Measurements from ENCODE around the gene RCCD1. TPM values are rescaled to one million over a fixed set of nuclear protein-coding genes. Genes with fewer than 3 reads are reported as not detected.

The RCCD1 gene
- total RNA-seq, 4 donors from 2014 or later: 7.4 to 16.5 (median 11.6) TPM

- Histone ChIP-seq H3K27ac (no peak overlapping the region), H3K4me3 (no peak overlapping the region), H3K4me1 (no peaks in the 10 kb centered on the region), H3K27me3 (no peaks in the 10 kb centered on the region), H3K36me3 (no peaks in the 10 kb centered on the region), H3K9me3 (no peaks in the 10 kb centered on the region)
- TF ChIP-seq CTCF (IDR thresholded peaks at IDR 0.05) (no peak), POLR2A (IDR thresholded peaks at IDR 0.05) (no peak)
- DNase-seq: no peak
- intact Hi-C loops (cut with DNase I; ENCODE audit: low total_unique reads): no loop called here
These were observed 8.1 kb upstream of the RCCD1 start for GRCh38 chr15:90946538-90946937.

- no peak overlapping the region for H3K27ac ChIP-seq
- H3K27me3 ChIP-seq: no peaks in the 10 kb centered on the region
- no peaks in the 10 kb centered on the region for H3K4me1 ChIP-seq
- H3K36me3 ChIP-seq: no peaks in the 10 kb centered on the region
- TF ChIP-seq CTCF (IDR thresholded peaks at IDR 0.05): no peak
- TF ChIP-seq POLR2A (IDR thresholded peaks at IDR 0.05): no peak
- intact Hi-C loops (cut with DNase I; ENCODE audit: low total_unique reads): no loop called here
- H3K4me3 ChIP-seq: no peak overlapping the region
- DNase-seq: no peak
- H3K9me3 ChIP-seq: no peaks in the 10 kb centered on the region
These were observed 7.6 kb upstream of the RCCD1 start for GRCh38 chr15:90946941-90947576.

- H3K36me3 ChIP-seq: no peaks in the 10 kb centered on the region
- H3K4me3 ChIP-seq: no peak overlapping the region
- H3K9me3 ChIP-seq: no peaks in the 10 kb centered on the region
- H3K27ac ChIP-seq: no peak overlapping the region
- DNase-seq: no peak
- no peaks in the 10 kb centered on the region for H3K27me3 ChIP-seq
- TF ChIP-seq POLR2A (IDR thresholded peaks at IDR 0.05) (no peak), CTCF (IDR thresholded peaks at IDR 0.05) (no peak)
- intact Hi-C loops (cut with DNase I; ENCODE audit: low total_unique reads): no loop called here
- H3K4me1 ChIP-seq: no peaks in the 10 kb centered on the region
These were observed 6.9 kb upstream of the RCCD1 start for GRCh38 chr15:90947577-90948357.

- Histone ChIP-seq H3K9me3 (no peaks in the 10 kb centered on the region), H3K4me1 (no peaks in the 10 kb centered on the region), H3K27me3 (no peaks in the 10 kb centered on the region), H3K4me3 (no peak overlapping the region), H3K36me3 (no peaks in the 10 kb centered on the region), H3K27ac (no peak overlapping the region)
- no peak for DNase-seq
- intact Hi-C loops (cut with DNase I; ENCODE audit: low total_unique reads): no loop called here
- TF ChIP-seq CTCF (IDR thresholded peaks at IDR 0.05) (no peak), POLR2A (IDR thresholded peaks at IDR 0.05) (no peak)
These were observed 6.2 kb upstream of the RCCD1 start for GRCh38 chr15:90948506-90948905.

- Histone ChIP-seq H3K27me3 (no peaks in the 10 kb centered on the region), H3K36me3 (no peaks in the 10 kb centered on the region), H3K9me3 (no peaks in the 10 kb centered on the region), H3K4me3 (no peak overlapping the region), H3K4me1 (no peaks in the 10 kb centered on the region), H3K27ac (no peak overlapping the region)
- intact Hi-C loops (cut with DNase I; ENCODE audit: low total_unique reads): no loop called here
- DNase-seq: no peak
- TF ChIP-seq CTCF (IDR thresholded peaks at IDR 0.05) (no peak), POLR2A (IDR thresholded peaks at IDR 0.05) (no peak)
These were observed 4.6 kb upstream of the RCCD1 start for GRCh38 chr15:90949979-90950675.
